ENCODE data around the gene CEP112. TPM values are rescaled to one million over a fixed set of nuclear protein-coding genes. Genes with fewer than 3 reads are reported as not detected.

CEP112 gene
- total and polyA plus RNA-seq, 3 donors from 2014 or later = 50.2 to 107 (median 78.8) TPM

- no peak overlapping the region for H3K27ac ChIP-seq
- intact Hi-C loops (cut with DNase I; ENCODE audit: low total_unique reads) = no loop called here
- no peaks in the 10 kb centered on the region for H3K27me3 ChIP-seq
- no peaks in the 10 kb centered on the region for H3K9me3 ChIP-seq
- 73 to 78% methylated on average over 11 of the region's 11 CpGs for WGBS, 2 donors
- no peaks in the 10 kb centered on the region for H3K4me1 ChIP-seq
- TF ChIP-seq CTCF (IDR thresholded peaks at IDR 0.05) (no peak), POLR2A (IDR thresholded peaks at IDR 0.05) (no peak)
- no peak overlapping the region for H3K4me3 ChIP-seq
- H3K36me3 ChIP-seq (ENCODE audit: low read depth, missing control alignments) = no peaks in the 10 kb centered on the region
- DNase-seq = no peak
Observed at GRCh38 chr17:65902831-65903522, 289.0 kb downstream of the CEP112 start.

GRCh38 chr17:65902155-65902554 lies 289.8 kb downstream of the CEP112 start:
- no peak overlapping the region for H3K4me3 ChIP-seq

GRCh38 chr17:65901394-65901793 lies 290.5 kb downstream of the CEP112 start:
- no peak for DNase-seq
- TF ChIP-seq CTCF (IDR thresholded peaks at IDR 0.05) (no peak), POLR2A (IDR thresholded peaks at IDR 0.05) (no peak)
- no peaks in the 10 kb centered on the region for H3K27me3 ChIP-seq
- no peaks in the 10 kb centered on the region for H3K36me3 ChIP-seq (ENCODE audit: low read depth, missing control alignments)
- no peak overlapping the region for H3K4me3 ChIP-seq
- intact Hi-C loops (cut with DNase I; ENCODE audit: low total_unique reads) = no loop called here
- H3K4me1 ChIP-seq = no peaks in the 10 kb centered on the region
- H3K9me3 ChIP-seq = no peaks in the 10 kb centered on the region
- H3K27ac ChIP-seq = no peak overlapping the region

More at GRCh38 chr17:65902155-65902554, 289.8 kb downstream of the CEP112 start:
- H3K27ac ChIP-seq = no peak overlapping the region
- 93 to 95% methylated on average over 10 of the region's 10 CpGs for WGBS, 2 donors
- intact Hi-C loops (cut with DNase I; ENCODE audit: low total_unique reads) = no loop called here
- H3K4me1 ChIP-seq = no peaks in the 10 kb centered on the region
- TF ChIP-seq CTCF (IDR thresholded peaks at IDR 0.05) (no peak), POLR2A (IDR thresholded peaks at IDR 0.05) (no peak)
- no peak for DNase-seq
- no peaks in the 10 kb centered on the region for H3K36me3 ChIP-seq (ENCODE audit: low read depth, missing control alignments)
- H3K9me3 ChIP-seq = no peaks in the 10 kb centered on the region
- H3K27me3 ChIP-seq = no peaks in the 10 kb centered on the region

GRCh38 chr17:65900216-65900615 lies 291.7 kb downstream of the CEP112 start:
- Histone ChIP-seq H3K27me3 (no peaks in the 10 kb centered on the region), H3K4me3 (no peak overlapping the region), H3K27ac (no peak overlapping the region), H3K4me1 (no peaks in the 10 kb centered on the region), H3K9me3 (no peaks in the 10 kb centered on the region), H3K36me3 (ENCODE audit: low read depth, missing control alignments) (no peaks in the 10 kb centered on the region)
- TF ChIP-seq POLR2A (IDR thresholded peaks at IDR 0.05) (no peak), CTCF (IDR thresholded peaks at IDR 0.05) (no peak)
- 93% methylated on average over 6 of the region's 6 CpGs for WGBS, 2 donors
- intact Hi-C loops (cut with DNase I; ENCODE audit: low total_unique reads) = no loop called here
- DNase-seq = no peak

GRCh38 chr17:65898651-65899050 lies 293.3 kb downstream of the CEP112 start:
- intact Hi-C loops (cut with DNase I; ENCODE audit: low total_unique reads) = no loop called here
- Histone ChIP-seq H3K27ac (no peak overlapping the region), H3K4me3 (no peak overlapping the region), H3K36me3 (ENCODE audit: low read depth, missing control alignments) (no peaks in the 10 kb centered on the region), H3K9me3 (no peaks in the 10 kb centered on the region), H3K4me1 (no peaks in the 10 kb centered on the region), H3K27me3 (no peaks in the 10 kb centered on the region)
- no peak for TF ChIP-seq POLR2A (IDR thresholded peaks at IDR 0.05)
- TF ChIP-seq CTCF (IDR thresholded peaks at IDR 0.05) = no peak
- no peak for DNase-seq
- 92 to 96% methylated on average over 3 of the region's 3 CpGs for WGBS, 2 donors

All from testis (tissue), 3 donors.